CD4-positive, alpha-beta memory T cell (primary cell): ENCODE data around the gene GPR15LG. TPM values are rescaled to one million over a fixed set of nuclear protein-coding genes. Genes with fewer than 3 reads are reported as not detected.
A peak's percentile ranks its signal among the peaks of the same experiment; 100 is the strongest.

Experiments
- CTCF ChIA-PET: fragments of 350-600 bp; sonication (Branson Sonifier 250); formaldehyde crosslinking; loops from one replicate; lab custom pipeline; 2021; ENCODE audit warnings: inconsistent platforms; ENCODE audit not compliant: partially characterized antibody; lab: Charles Lee
- POLR2A ChIA-PET: fragments of 350-600 bp; sonication (Branson Sonifier 250); formaldehyde crosslinking; loops from one replicate; lab custom pipeline; 2021; ENCODE audit not compliant: partially characterized antibody; lab: Charles Lee
- DNase-seq, 5 donors: peaks; one replicate each; pipeline versions ENCODE4 v3.0.0 to v3.0.0-alpha.2; 2020 to 2022; ENCODE audit warnings: mixed read lengths in 1 of 5
- H3K27ac ChIP-seq: one replicate; pipeline ENCODE4 v1.7.0; 2013; ENCODE audit warnings: low read depth, low read length
- H3K27me3 ChIP-seq: 2 replicates; pipeline ENCODE4 v1.7.0; 2013; ENCODE audit warnings: mild to moderate bottlenecking, low read length, moderate library complexity; ENCODE audit not compliant: insufficient read depth
- H3K36me3 ChIP-seq: 2 replicates; pipeline ENCODE4 v1.7.0; 2013; ENCODE audit warnings: mild to moderate bottlenecking, low read length, moderate library complexity; ENCODE audit not compliant: insufficient read depth
- H3K4me1 ChIP-seq: 2 replicates; pipeline ENCODE4 v1.7.0; 2013; ENCODE audit warnings: mild to moderate bottlenecking, low read length, moderate library complexity; ENCODE audit not compliant: insufficient read depth
- H3K4me3 ChIP-seq, 2 donors: one replicate each; pipeline ENCODE4 v1.7.0; 2013; ENCODE audit warnings: low read length in 2 of 2, mild to moderate bottlenecking in 1 of 2
- H3K9me3 ChIP-seq, 2 donors: one replicate each; pipeline ENCODE4 v1.7.0; 2013; ENCODE audit warnings: low read length in 2 of 2, control low read depth in 1 of 2; ENCODE audit not compliant: control insufficient read depth in 1 of 2
- H3K27ac Mint-ChIP-seq, 7 donors: one replicate each; pipeline ENCODE4 v1.8.0; 2020 to 2021; ENCODE audit warnings: mixed read lengths in 7 of 7, mild to moderate bottlenecking in 6 of 7, inconsistent platforms in 3 of 7, moderate library complexity in 3 of 7
- H3K27me3 Mint-ChIP-seq, 2 donors: one replicate each; pipeline ENCODE4 v1.8.0; 2020 to 2021; ENCODE audit warnings: mixed read lengths in 2 of 2
- H3K36me3 Mint-ChIP-seq, 2 donors: one replicate each; pipeline ENCODE4 v1.8.0; 2020 to 2021; ENCODE audit warnings: mixed read lengths in 2 of 2, inconsistent platforms in 1 of 2, mild to moderate bottlenecking in 1 of 2
- H3K4me1 Mint-ChIP-seq, 4 donors: one replicate each; pipeline ENCODE4 v1.8.0; 2020 to 2021; ENCODE audit warnings: mixed read lengths in 4 of 4, mild to moderate bottlenecking in 1 of 4
- H3K4me3 Mint-ChIP-seq, 8 donors: one replicate each; pipeline ENCODE4 v1.8.0; 2020 to 2021; ENCODE audit warnings: mixed read lengths in 8 of 8, mild to moderate bottlenecking in 7 of 8, moderate library complexity in 6 of 8, inconsistent platforms in 3 of 8
- H3K9me3 Mint-ChIP-seq, 8 donors: one replicate each; pipeline ENCODE4 v1.8.0; 2020 to 2021; ENCODE audit warnings: mixed read lengths in 8 of 8, mild to moderate bottlenecking in 5 of 8, inconsistent platforms in 3 of 8, moderate library complexity in 1 of 8
- intact Hi-C: fragments of 100-400 bp; cut with micrococcal nuclease; formaldehyde crosslinking; loops from one replicate; pipeline ENCODE4 v1.15.1; 2023
- polyA plus RNA-seq, 2 donors: library from polyadenylated mRNA; unstranded; fragments of 300-500 nt; fragmentation: Illumina TruSeq; gene quantifications; one replicate each; pipeline ENCODE4 v1.2.3, GENCODE V29; 2021
- total RNA-seq, 2 experiments: library from RNA; stranded (reverse); gene quantifications; one replicate each; pipeline ENCODE4 v1.2.3, GENCODE V29; 2021

GPR15LG gene
- total and polyA plus RNA-seq, 4 experiments from 2014 or later = not detected

- ChIA-PET CTCF (interaction anchor here (1.4 kb wide), 1 partner anchor 43 kb away, joined by 4 read pairs; no protein-coding TSS in a partner anchor), POLR2A (interaction anchor here (0.9 to 1.4 kb wide), 2 partner anchors 13 to 43 kb away, joined by 3 read pairs; no protein-coding TSS in a partner anchor)
- H3K9me3 Mint-ChIP-seq = no peaks in the 10 kb centered on the region
- peaks cover 5 to 9% of the 10 kb centered on the region in 2 donors for H3K27me3 Mint-ChIP-seq
- peaks cover 24% of the 10 kb centered on the region for H3K4me1 ChIP-seq
- no peak overlapping the region for H3K4me3 Mint-ChIP-seq
- H3K36me3 Mint-ChIP-seq = no peaks in the 10 kb centered on the region
- H3K27me3 ChIP-seq = peaks cover 5% of the 10 kb centered on the region
- no peak overlapping the region for H3K27ac ChIP-seq
- intact Hi-C loops = loop anchor here (5.0 kb wide), 1 partner anchor 53 kb away; the partner anchor contains the start of gene GHITM
- H3K27ac Mint-ChIP-seq = peak overlapping the region in 2 of 7 donors; percentile 30 to 72
- H3K4me3 ChIP-seq = no peak overlapping the region
- no peak for DNase-seq
- H3K4me1 Mint-ChIP-seq = peaks cover 9 to 18% (median 12%) of the 10 kb centered on the region in 4 donors
- H3K9me3 ChIP-seq = no peaks in the 10 kb centered on the region
- no peaks in the 10 kb centered on the region for H3K36me3 ChIP-seq
These were observed 17.0 kb downstream of the GPR15LG start for GRCh38 chr10:84190621-84191020.

- ChIA-PET CTCF (interaction anchor here (1.4 to 1.5 kb wide), 2 partner anchors 43 to 346 kb away, joined by 4 read pairs; no protein-coding TSS in a partner anchor), POLR2A (interaction anchor here (0.9 to 1.4 kb wide), 2 partner anchors 14 to 43 kb away, joined by 3 read pairs; no protein-coding TSS in a partner anchor)
- Histone ChIP-seq H3K4me1 (peaks cover 24% of the 10 kb centered on the region), H3K4me3 (no peak overlapping the region), H3K36me3 (no peaks in the 10 kb centered on the region), H3K9me3 (no peaks in the 10 kb centered on the region), H3K27ac (no peak overlapping the region), H3K27me3 (peaks cover 10% of the 10 kb centered on the region)
- H3K4me1 Mint-ChIP-seq = peaks cover 9 to 23% (median 12%) of the 10 kb centered on the region in 4 donors
- peaks cover 9 to 12% of the 10 kb centered on the region in 2 donors for H3K27me3 Mint-ChIP-seq
- DNase-seq = peak; percentile 15 to 61 (median 43)
- no peaks in the 10 kb centered on the region for H3K36me3 Mint-ChIP-seq
- H3K9me3 Mint-ChIP-seq = no peaks in the 10 kb centered on the region
- intact Hi-C loops = loop anchor here (5.0 kb wide), 1 partner anchor 54 kb away; the partner anchor contains the start of gene GHITM
- H3K27ac Mint-ChIP-seq = peak overlapping the region in 5 of 7 donors; percentile 20 to 67 (median 30)
- peak overlapping the region in 3 of 8 donors; percentile 2 to 31 (median 7) for H3K4me3 Mint-ChIP-seq
These were observed 17.5 kb downstream of the GPR15LG start for GRCh38 chr10:84191106-84191505.

DNA sequence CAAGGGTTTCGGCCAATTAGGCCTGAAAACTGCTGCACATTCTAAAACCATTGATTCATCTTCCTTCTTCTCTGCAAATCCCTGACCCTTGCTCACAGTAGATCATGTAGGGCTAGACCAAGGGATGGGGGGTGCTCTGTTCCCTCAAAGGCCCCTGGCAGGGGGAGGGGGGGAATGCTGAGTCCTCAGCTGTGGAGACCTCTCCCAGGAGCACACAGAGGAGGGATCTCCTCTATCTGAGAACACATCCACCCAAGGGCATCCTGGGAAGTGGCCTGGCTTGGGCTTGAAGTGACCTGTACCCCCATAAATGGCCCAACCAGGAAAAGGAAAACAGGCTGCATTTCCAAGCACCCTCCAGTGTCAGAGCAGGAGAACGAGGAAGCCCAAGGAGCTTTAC, 19.7 kb downstream of the GPR15LG start:
- CTCF ChIA-PET = interaction anchor here (0.8 to 1.3 kb wide), 2 partner anchors 14 to 46 kb away, joined by 3 read pairs; no protein-coding TSS in a partner anchor
- H3K9me3 ChIP-seq = no peaks in the 10 kb centered on the region
- no peaks in the 10 kb centered on the region for H3K36me3 ChIP-seq
- H3K4me3 ChIP-seq = no peak overlapping the region
- H3K27me3 ChIP-seq = peaks cover 13% of the 10 kb centered on the region
- DNase-seq = no peak
- peaks cover 9 to 27% (median 12%) of the 10 kb centered on the region in 4 donors for H3K4me1 Mint-ChIP-seq
- intact Hi-C loops = loop anchor here (5.0 kb wide), 1 partner anchor 56 kb away; the partner anchor contains the start of gene GHITM
- peak overlapping the region in 3 of 8 donors; percentile 29 to 68 (median 58) for H3K4me3 Mint-ChIP-seq
- H3K36me3 Mint-ChIP-seq = no peaks in the 10 kb centered on the region
- no peaks in the 10 kb centered on the region for H3K9me3 Mint-ChIP-seq
- H3K27me3 Mint-ChIP-seq = peaks cover 19 to 23% of the 10 kb centered on the region in 2 donors
- POLR2A ChIA-PET = interaction anchor here (1.0 kb wide), 1 partner anchor 16 kb away, joined by 5 read pairs; no protein-coding TSS in a partner anchor
- H3K27ac Mint-ChIP-seq = no peak overlapping the region
- no peak overlapping the region for H3K27ac ChIP-seq
- H3K4me1 ChIP-seq = peaks cover 24% of the 10 kb centered on the region

- no peaks in the 10 kb centered on the region for H3K9me3 Mint-ChIP-seq
- CTCF ChIA-PET = interaction anchor here (0.8 to 1.3 kb wide), 2 partner anchors 13 to 46 kb away, joined by 3 read pairs; no protein-coding TSS in a partner anchor
- no peaks in the 10 kb centered on the region for H3K36me3 Mint-ChIP-seq
- peaks cover 19 to 26% of the 10 kb centered on the region in 2 donors for H3K27me3 Mint-ChIP-seq
- no peak overlapping the region for H3K4me3 ChIP-seq
- intact Hi-C loops = loop anchor here (5.0 kb wide), 1 partner anchor 57 kb away; the partner anchor contains the start of gene GHITM
- peaks cover 9 to 27% (median 12%) of the 10 kb centered on the region in 4 donors for H3K4me1 Mint-ChIP-seq
- no peak overlapping the region for H3K27ac Mint-ChIP-seq
- H3K4me3 Mint-ChIP-seq = peak overlapping the region in 7 of 8 donors; percentile 29 to 73 (median 57)
- no peak for DNase-seq
- H3K27me3 ChIP-seq = peaks cover 13% of the 10 kb centered on the region
- H3K36me3 ChIP-seq = no peaks in the 10 kb centered on the region
- H3K9me3 ChIP-seq = no peaks in the 10 kb centered on the region
- POLR2A ChIA-PET = interaction anchor here (1.0 kb wide), 1 partner anchor 16 kb away, joined by 5 read pairs; no protein-coding TSS in a partner anchor
- no peak overlapping the region for H3K27ac ChIP-seq
- peaks cover 24% of the 10 kb centered on the region for H3K4me1 ChIP-seq
These were observed 20.3 kb downstream of the GPR15LG start for GRCh38 chr10:84193846-84194423.

GRCh38 chr10:84194424-84195043, 20.9 kb downstream of the GPR15LG start, which contains the start of gene CDHR1:
CDHR1 (plus strand) TSS chr10:84194537; CDS start chr10:84194761, 224 bp downstream.
- CTCF ChIA-PET = no interaction called here
- Histone ChIP-seq H3K27me3 (peaks cover 13% of the 10 kb centered on the region), H3K9me3 (no peaks in the 10 kb centered on the region), H3K4me1 (peaks cover 24% of the 10 kb centered on the region), H3K27ac (no peak within 1 kb of the TSS), H3K36me3 (no peaks in the 10 kb centered on the region), H3K4me3 (peak within 1 kb of the TSS in 1 of 2 donors; percentile 32)
- Mint-ChIP-seq H3K27ac (no peak within 1 kb of the TSS), H3K4me1 (peaks cover 9 to 27% (median 12%) of the 10 kb centered on the region in 4 donors), H3K4me3 (peak within 1 kb of the TSS; percentile 40 to 81 (median 60)), H3K9me3 (no peaks in the 10 kb centered on the region), H3K36me3 (no peaks in the 10 kb centered on the region), H3K27me3 (peaks cover 19 to 26% of the 10 kb centered on the region in 2 donors)
- peak in 2 of 5 donors; percentile 25 to 30 for DNase-seq
- intact Hi-C loops = loop anchor here (5.0 kb wide), 1 partner anchor 57 kb away; the partner anchor contains the start of gene GHITM
- POLR2A ChIA-PET = interaction anchor here (1.0 kb wide), 1 partner anchor 17 kb away, joined by 5 read pairs; no protein-coding TSS in a partner anchor

DNA sequence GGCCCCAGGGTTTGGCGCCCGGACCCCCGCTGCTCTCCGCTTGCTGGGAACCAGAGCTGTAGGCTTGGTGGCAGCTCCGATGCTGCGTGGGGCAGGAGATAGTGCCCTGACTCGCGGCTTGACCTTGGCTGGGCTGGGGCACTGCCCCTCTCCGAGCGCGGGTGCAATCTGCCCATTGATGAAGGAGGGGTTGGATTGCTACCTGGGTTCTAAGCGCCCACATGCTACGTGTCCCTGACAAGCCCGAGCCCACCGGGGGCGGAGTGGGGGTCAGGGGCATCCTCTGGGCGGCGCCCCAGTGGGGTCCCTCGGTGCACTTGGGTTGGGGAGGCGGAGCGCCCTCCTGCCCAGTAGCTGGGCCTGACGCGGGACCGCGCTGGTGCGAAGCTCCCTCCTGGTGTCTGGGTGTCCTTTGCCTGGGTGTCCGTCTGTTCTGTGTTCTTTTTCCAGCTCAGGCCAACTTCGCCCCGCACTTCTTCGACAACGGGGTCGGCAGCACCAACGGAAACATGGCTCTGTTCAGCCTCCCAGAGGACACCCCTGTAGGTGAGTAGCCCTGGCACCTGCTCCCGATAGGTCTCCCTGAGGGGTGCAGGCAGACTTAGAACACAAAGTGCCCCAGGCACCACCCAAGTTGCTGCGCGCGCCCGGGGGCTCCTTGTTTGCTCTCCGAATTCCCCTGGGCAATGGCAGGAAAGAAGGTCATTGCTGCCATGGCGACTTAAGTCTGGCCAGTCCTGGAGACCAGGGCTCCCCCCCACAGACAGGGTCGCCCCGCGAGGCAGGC, 21.6 kb downstream of the GPR15LG start:
- no peaks in the 10 kb centered on the region for H3K36me3 Mint-ChIP-seq
- ChIA-PET POLR2A (no interaction called here), CTCF (no interaction called here)
- no peaks in the 10 kb centered on the region for H3K36me3 ChIP-seq
- H3K27me3 ChIP-seq = peaks cover 13% of the 10 kb centered on the region
- no peaks in the 10 kb centered on the region for H3K9me3 Mint-ChIP-seq
- DNase-seq = no peak
- peak overlapping the region in 1 of 2 donors; percentile 32 for H3K4me3 ChIP-seq
- H3K4me1 Mint-ChIP-seq = peaks cover 9 to 26% (median 12%) of the 10 kb centered on the region in 4 donors
- peaks cover 19 to 26% of the 10 kb centered on the region in 2 donors for H3K27me3 Mint-ChIP-seq
- peak overlapping the region; percentile 40 to 81 (median 59) for H3K4me3 Mint-ChIP-seq
- intact Hi-C loops = no loop called here
- H3K4me1 ChIP-seq = peaks cover 24% of the 10 kb centered on the region
- H3K27ac ChIP-seq = no peak overlapping the region
- no peak overlapping the region for H3K27ac Mint-ChIP-seq
- no peaks in the 10 kb centered on the region for H3K9me3 ChIP-seq
